Fibroblast of lung (primary cell): ENCODE results near the gene LAMA5. TPM values are rescaled to one million over a fixed set of nuclear protein-coding genes. Genes with fewer than 3 reads are reported as not detected.
A peak's percentile ranks its signal among the peaks of the same experiment; 100 is the strongest.

Experiments
- DNase-seq, 2 donors: peaks; one replicate each; pipeline versions ENCODE4 v3.0.0 to v3.0.0-alpha.2; 2010; ENCODE audit warnings: low read depth in 2 of 2
- H2AFZ ChIP-seq: 2 replicates; pipeline ENCODE4 v1.5.1; 2012; ENCODE audit warnings: low read length, control low read depth, inconsistent platforms
- H3K27ac ChIP-seq: 2 replicates; pipeline ENCODE4 v1.5.1; 2011; ENCODE audit warnings: low read length, control low read depth; ENCODE audit not compliant: insufficient read depth
- H3K27me3 ChIP-seq: 2 replicates; pipeline ENCODE4 v1.5.1; 2011; ENCODE audit warnings: mild to moderate bottlenecking, low read length; ENCODE audit not compliant: control insufficient read depth, insufficient read depth
- H3K36me3 ChIP-seq: 2 replicates; pipeline ENCODE4 v1.5.1; 2011; ENCODE audit warnings: low read length; ENCODE audit not compliant: control insufficient read depth, insufficient read depth
- H3K4me1 ChIP-seq: 2 replicates; pipeline ENCODE4 v1.5.1; 2011; ENCODE audit warnings: low read length; ENCODE audit not compliant: control insufficient read depth, insufficient read depth; ENCODE audit errors: extremely low read depth
- H3K4me2 ChIP-seq: 2 replicates; pipeline ENCODE4 v1.5.1; 2011; ENCODE audit warnings: low read length, control low read depth; ENCODE audit not compliant: insufficient read depth; ENCODE audit errors: extremely low read depth
- H3K4me3 ChIP-seq, 4 experiments: fragments of 200-600 bp in 1 of 4; sonication (generic) in 1 of 4; replicated peaks in 1 of 4; 2 replicates each; pipeline ENCODE4 v1.5.1; 2011 to 2016; ENCODE audit warnings: low read length in 4 of 4, low read depth in 3 of 4, mild to moderate bottlenecking in 3 of 4, control low read depth in 2 of 4, inconsistent platforms in 1 of 4, mixed read lengths in 1 of 4; ENCODE audit not compliant: insufficient read depth in 1 of 4; ENCODE audit errors: control extremely low read depth in 1 of 4
- H3K79me2 ChIP-seq: 2 replicates; pipeline ENCODE4 v1.5.1; 2012; ENCODE audit warnings: mild to moderate bottlenecking, low read length, inconsistent platforms; ENCODE audit not compliant: control insufficient read depth, insufficient read depth
- H3K9ac ChIP-seq: 2 replicates; pipeline ENCODE4 v1.5.1; 2011; ENCODE audit warnings: mild to moderate bottlenecking, low read length, control low read depth; ENCODE audit not compliant: insufficient read depth
- H3K9me3 ChIP-seq: 2 replicates; pipeline ENCODE4 v1.5.1; 2012; ENCODE audit warnings: low read depth, low read length; ENCODE audit not compliant: control insufficient read depth, insufficient read depth
- H4K20me1 ChIP-seq: 2 replicates; pipeline ENCODE4 v1.5.1; 2011; ENCODE audit warnings: low read length; ENCODE audit not compliant: control insufficient read depth, insufficient read depth; ENCODE audit errors: extremely low read depth
- CTCF ChIP-seq, 2 donors: IDR thresholded peaks in 1 of 2; conservative IDR thresholded peaks in 1 of 2; 1 replicate in 1 of 2; 2 replicates in 1 of 2; pipeline ENCODE4 v1.5.1; 2011 to 2012; ENCODE audit warnings: low read length in 2 of 2, control low read depth in 1 of 2, inconsistent platforms in 1 of 2, low read depth in 1 of 2, mild to moderate bottlenecking in 1 of 2
- EZH2 ChIP-seq: IDR thresholded peaks from 2 replicates; pipeline ENCODE4 v1.5.1; 2012; ENCODE audit warnings: low read length, control low read depth, mild to moderate bottlenecking; ENCODE audit errors: missing control alignments
- polyA minus RNA-seq: library from RNA; depleted of rRNA, polyadenylated mRNA; stranded (reverse); fragments of >200 nt; gene quantifications from 2 replicates; pipeline ENCODE4 v1.2.3, GENCODE V29; 2011; ENCODE audit warnings: low replicate concordance
- polyA plus RNA-seq, 2 donors: library from polyadenylated mRNA; depleted of rRNA in 1 of 2; stranded (reverse) in 1 of 2; unstranded in 1 of 2; fragments of >200 nt; gene quantifications; 2 replicates each; pipeline ENCODE4 v1.2.1, GENCODE V29; 2011 to 2012; ENCODE audit warnings: missing spikeins in 1 of 2
- total RNA-seq: library from RNA; depleted of rRNA; stranded (reverse); fragments of >200 nt; gene quantifications from 2 replicates; pipeline ENCODE4 v1.2.1, GENCODE V29; 2014

Gene LAMA5
- total RNA-seq (47.0 and 81.6 TPM in 2 replicates), polyA plus RNA-seq (1.5 and 4.3 TPM in 2 replicates), polyA minus RNA-seq (6.9 and 17.3 TPM in 2 replicates)
- 22.0 and 58.2 TPM in 2 replicates for polyA plus RNA-seq (2012)

- H3K27ac ChIP-seq = no peak within 1 kb of the TSS
- peaks cover 36% of the 10 kb centered on the region for H3K4me1 ChIP-seq
- H4K20me1 ChIP-seq = no peaks in the 10 kb centered on the region
- peaks cover 3% of the 10 kb centered on the region for H3K36me3 ChIP-seq
- peak within 1 kb of the TSS; percentile 53 for H3K9ac ChIP-seq
- no peak for TF ChIP-seq EZH2
- no peaks in the 10 kb centered on the region for H3K27me3 ChIP-seq
- peak in 1 of 2 donors; percentile 35 for DNase-seq
- no peaks in the 10 kb centered on the region for H3K9me3 ChIP-seq
- H3K4me2 ChIP-seq = peak within 1 kb of the TSS; percentile 64
- H3K4me3 ChIP-seq = peak within 1 kb of the TSS; percentile 48 to 85 (median 74)
- peaks cover 5% of the 10 kb centered on the region for H3K79me2 ChIP-seq
- no peak within 1 kb of the TSS for H2AFZ ChIP-seq
Observed at GRCh38 chr20:62367136-62367632, at the start of gene LAMA5. Gene LAMA5, minus strand, starts transcription at chr20:62367312. Its CDS starts 67 bp downstream, at chr20:62367245.

GRCh38 chr20:62415354-62416111 lies 48.4 kb upstream of the LAMA5 start:
- no peak for TF ChIP-seq EZH2
- TF ChIP-seq CTCF (conservative IDR thresholded peaks at IDR 0.05 in 1 of 2, IDR thresholded peaks at IDR 0.05 in 1 of 2; ENCODE audit: low read depth in 1 of 2, low read length in 2 of 2) = no peak
- Histone ChIP-seq H3K79me2 (no peaks in the 10 kb centered on the region), H2AFZ (no peak overlapping the region), H3K4me1 (no peaks in the 10 kb centered on the region), H3K4me2 (no peak overlapping the region), H3K27me3 (no peaks in the 10 kb centered on the region), H3K36me3 (no peaks in the 10 kb centered on the region), H3K9me3 (no peaks in the 10 kb centered on the region), H3K4me3 (no peak overlapping the region), H3K9ac (no peak overlapping the region), H3K27ac (no peak overlapping the region), H4K20me1 (no peaks in the 10 kb centered on the region)
- DNase-seq = no peak

- no peaks in the 10 kb centered on the region for H4K20me1 ChIP-seq
- no peaks in the 10 kb centered on the region for H3K4me1 ChIP-seq
- H3K27ac ChIP-seq = no peak overlapping the region
- no peaks in the 10 kb centered on the region for H3K9me3 ChIP-seq
- H3K4me2 ChIP-seq = no peak overlapping the region
- DNase-seq = no peak
- H3K27me3 ChIP-seq = no peaks in the 10 kb centered on the region
- H3K36me3 ChIP-seq = no peaks in the 10 kb centered on the region
- H3K4me3 ChIP-seq = no peak overlapping the region
- no peak overlapping the region for H3K9ac ChIP-seq
- H2AFZ ChIP-seq = no peak overlapping the region
- no peaks in the 10 kb centered on the region for H3K79me2 ChIP-seq
- no peak for TF ChIP-seq CTCF (conservative IDR thresholded peaks at IDR 0.05 in 1 of 2, IDR thresholded peaks at IDR 0.05 in 1 of 2; ENCODE audit: low read depth in 1 of 2, low read length in 2 of 2)
- no peak for TF ChIP-seq EZH2
Observed at GRCh38 chr20:62413896-62414481, 46.9 kb upstream of the LAMA5 start.
